NOMO-1 treated with dmso at 0.1 percent for 144 hours (cell line): ENCODE results near the gene DEFB124.
"Not testable (repeated sequence)": the region's sequence is repeated elsewhere in the genome, so short reads cannot be mapped to it uniquely, and the experiment has no call there.

Experiments used
- DNase-seq: peaks from one replicate; lab custom pipeline; 2025; ENCODE audit not compliant: unreplicated experiment; lab: John Stamatoyannopoulos, UW

Gene DEFB124

DNA sequence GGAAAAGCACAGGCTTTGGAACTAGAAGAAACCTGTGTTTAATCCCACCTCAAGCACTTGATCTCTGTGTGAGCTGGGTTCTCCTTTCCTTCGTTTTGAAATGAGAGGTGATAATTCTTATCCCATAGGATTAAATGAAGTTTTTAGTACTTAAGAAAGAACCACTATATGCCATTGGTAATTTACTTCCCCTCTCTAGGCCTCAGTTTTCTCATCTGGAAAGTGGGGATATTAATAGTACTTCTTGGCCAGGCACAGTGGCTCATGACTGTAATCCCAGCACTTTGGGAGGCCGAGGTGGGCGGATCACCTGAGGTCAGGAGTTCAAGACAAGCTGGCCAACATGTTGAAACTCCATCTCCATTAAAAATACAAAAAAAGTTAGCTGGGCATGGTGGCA lies 14.2 kb upstream of the DEFB124 start:
- DNase-seq, result no peak

DNA sequence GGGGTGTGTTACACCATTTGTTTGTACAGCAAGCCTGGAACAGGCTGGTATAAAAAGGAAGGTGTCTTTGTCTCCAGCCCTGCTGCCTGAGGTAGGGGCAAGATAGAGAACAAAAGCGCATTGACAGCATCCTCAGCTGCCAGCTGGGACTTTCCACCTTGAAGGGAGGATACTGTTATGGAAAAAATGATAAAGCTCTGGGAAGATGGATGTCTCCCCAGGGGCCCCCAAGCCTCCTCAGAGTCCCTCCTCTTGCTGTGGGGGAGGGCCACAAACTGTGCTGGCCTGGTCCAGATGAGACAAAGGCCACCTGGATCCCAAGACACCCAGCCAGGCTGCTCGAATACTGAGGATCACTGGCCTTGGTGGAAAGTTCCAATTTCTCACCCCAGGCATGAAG lies 13.2 kb upstream of the DEFB124 start:
- no peak for DNase-seq

DNA sequence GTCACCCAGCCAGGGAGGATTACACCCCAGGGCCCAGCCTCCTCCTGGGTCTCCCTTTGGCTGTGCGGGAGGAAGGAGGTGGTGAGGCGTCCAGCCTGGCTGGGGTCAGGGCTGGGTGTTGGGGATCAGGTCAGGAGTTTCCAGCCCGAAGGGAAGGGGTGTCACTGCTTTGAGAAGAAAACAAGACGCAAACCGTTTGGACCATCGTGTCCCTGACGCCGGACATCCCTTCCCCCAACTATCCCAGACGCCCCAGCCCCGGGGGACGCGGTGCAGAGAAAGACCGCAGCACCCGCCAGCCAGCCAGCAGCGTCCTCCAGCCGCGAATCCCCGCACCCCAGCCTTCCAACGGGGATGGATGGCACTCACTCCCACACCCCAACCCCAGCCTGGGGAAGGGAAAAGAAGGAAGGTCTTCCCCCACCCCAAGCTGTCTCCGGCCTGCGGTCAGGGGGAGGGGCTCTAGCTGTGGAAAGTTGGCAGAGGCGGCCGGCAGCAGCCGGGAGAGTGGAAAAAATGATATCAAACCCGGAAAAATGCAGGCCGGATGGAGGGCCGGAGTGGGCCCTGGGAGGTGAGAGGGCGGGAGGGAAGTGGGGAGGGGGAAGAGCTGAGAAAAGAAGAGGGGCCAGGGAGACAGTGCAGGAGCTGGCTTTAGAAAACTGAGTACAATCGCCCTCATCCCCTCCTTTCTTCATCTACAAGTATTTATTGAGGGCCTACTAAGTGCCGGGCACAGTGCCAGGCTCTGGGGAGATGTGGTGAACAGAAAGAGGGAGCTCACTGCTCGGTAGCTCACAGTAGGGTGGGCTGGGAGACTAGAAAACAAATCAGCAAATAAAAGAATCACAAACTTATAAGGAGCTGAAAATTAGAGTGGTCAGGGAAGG lies 10.8 kb upstream of the DEFB124 start:
- no peak for DNase-seq

DNA sequence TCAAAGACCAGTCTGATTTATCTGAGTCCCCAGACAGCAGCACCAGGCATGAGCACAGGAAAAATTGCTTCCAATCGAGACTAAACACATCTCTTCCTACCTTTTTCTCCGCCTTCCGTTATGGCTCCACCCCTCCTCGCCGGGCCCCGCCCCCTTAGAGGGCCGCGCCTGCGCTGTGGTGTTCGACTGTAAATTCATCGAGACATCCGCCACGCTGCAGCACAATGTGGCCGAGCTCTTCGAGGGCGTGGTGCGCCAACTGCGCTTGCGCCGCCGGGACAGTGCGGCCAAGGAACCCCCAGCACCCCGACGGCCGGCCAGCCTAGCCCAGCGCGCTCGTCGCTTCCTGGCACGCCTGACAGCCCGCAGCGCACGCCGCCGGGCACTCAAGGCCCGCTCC lies 9.1 kb upstream of the DEFB124 start:
- no peak for DNase-seq

DNA sequence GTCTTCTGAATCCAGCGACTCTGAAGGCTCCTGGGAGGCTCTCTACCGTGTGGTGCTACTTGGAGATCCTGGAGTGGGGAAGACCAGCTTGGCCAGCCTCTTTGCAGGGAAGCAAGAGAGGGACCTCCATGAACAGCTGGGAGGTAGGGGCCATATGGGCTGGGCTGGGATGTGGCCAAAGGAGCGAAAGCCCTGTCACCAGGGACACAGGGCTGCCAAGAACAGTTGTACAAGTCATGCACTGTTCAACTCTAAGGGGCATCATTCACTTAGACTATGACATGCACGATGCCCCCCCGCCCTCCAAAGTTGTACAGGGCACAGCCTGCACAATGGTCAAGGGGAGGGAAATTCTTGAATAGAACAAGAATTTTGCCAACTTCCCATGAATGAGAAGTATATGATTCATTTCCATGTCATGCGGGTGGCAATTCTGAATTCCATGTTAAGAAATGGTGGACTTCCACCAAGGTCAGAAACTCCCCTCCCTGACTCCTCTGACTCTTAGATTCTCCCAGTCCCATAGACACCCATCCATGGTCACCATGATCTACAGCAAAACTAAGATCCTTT lies 1.8 kb upstream of the DEFB124 start:
- DNase-seq, result no peak

DNA sequence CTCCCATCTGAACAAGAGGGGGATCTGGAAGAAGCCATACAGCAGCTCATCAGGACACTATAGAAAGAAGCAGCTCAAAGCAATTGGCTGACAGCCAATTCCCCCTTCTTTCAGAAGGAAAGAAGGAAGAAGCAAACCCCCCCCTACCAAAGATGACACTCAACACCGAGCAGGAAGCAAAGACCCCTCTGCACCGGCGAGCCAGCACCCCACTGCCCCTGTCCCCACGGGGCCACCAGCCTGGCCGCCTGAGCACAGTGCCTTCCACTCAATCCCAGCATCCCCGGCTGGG lies 1.3 kb upstream of the DEFB124 start:
- no peak for DNase-seq

DNA sequence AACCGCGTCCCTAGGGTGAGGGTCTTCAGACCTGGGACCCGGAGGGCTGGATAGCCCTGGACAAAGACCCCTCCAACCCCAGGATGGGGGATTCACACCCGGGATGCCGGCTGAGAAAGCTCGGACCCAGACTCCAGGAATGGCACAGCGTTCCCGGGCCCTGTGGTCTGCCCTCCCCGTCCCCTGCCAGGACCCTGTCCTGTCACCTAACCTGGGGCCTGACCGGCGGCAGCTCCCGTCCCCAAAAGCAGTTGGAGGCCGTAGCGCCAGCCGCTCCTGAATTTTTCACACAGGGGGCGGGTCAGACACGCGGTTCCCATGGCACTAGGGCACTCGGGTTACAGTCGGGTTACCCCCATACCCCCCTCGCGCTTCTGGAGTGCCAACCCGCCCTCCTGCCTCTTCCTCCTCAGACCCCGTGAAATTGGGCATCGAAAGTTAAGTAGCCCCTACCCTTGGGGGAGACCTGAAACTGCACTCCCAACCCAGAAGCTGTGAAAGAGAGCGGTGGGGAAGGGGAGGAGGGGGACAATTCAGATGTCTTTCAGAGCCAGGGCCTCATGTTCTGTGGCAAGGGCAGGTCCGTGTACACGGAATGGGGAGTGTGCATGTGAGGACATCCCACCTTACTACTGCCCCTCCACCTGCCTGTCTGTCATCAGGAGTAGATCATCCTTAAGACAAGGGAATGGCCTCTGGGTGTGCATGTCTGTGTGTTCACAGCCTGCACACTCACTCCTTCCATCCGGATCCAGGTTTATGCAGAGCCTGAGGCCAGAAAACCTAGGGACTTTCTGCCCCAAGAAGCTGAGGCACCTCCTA lies 756 bp upstream of the DEFB124 start:
- DNase-seq, result no peak

DNA sequence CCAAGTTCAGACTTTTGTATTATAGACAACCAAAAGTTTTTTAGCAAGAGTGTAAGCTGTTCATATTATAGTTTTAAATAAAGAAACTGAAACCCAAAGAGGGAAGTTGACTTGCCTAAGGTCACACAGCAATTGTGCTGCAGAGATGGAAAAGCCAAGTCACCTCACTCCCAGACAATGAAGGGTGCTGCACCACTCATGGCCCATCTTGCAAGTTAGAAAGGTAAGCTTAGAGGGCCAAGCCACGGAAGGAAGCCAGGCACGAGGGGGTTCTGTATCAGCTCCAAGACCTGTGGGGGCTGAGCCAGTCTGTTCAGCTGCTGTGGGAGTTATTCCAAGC lies 860 bp downstream of the DEFB124 start:
- no peak for DNase-seq

DNA sequence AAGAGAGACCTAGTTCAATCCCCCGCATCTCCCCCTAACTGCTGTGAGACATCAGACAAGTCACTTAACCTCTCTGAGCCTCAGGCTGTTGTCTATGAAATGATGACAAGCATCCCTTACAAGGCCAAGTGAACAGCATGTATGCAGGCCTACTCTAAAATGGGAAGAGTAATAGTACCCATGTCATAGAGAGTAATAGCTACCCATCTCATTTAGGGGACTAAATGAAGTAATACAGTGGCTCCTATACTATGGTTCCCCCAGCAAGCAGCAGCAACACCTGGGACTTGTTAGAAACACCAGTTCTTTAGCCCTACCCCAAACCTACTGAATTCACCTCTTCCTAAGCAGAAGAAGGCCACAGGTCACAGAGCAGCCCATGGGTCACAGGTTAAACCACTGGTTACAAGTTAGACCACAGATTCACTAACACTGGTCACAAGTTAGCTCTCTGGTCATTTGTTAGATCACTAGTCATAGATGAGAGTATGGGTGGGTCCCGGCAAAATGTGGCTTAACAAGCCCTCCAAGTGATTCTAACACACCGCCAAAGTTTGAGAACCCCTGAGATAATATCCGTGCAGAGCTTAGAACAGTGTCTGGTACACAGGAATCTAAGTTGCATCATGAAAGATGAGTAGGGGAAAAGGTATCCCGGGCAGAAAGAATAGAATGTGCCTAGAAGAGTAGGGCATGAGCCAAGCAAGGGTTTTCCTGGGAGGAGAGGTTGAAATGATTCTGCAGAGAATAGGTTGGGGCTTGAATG lies 1.4 kb downstream of the DEFB124 start:
- DNase-seq, result no peak

DNA sequence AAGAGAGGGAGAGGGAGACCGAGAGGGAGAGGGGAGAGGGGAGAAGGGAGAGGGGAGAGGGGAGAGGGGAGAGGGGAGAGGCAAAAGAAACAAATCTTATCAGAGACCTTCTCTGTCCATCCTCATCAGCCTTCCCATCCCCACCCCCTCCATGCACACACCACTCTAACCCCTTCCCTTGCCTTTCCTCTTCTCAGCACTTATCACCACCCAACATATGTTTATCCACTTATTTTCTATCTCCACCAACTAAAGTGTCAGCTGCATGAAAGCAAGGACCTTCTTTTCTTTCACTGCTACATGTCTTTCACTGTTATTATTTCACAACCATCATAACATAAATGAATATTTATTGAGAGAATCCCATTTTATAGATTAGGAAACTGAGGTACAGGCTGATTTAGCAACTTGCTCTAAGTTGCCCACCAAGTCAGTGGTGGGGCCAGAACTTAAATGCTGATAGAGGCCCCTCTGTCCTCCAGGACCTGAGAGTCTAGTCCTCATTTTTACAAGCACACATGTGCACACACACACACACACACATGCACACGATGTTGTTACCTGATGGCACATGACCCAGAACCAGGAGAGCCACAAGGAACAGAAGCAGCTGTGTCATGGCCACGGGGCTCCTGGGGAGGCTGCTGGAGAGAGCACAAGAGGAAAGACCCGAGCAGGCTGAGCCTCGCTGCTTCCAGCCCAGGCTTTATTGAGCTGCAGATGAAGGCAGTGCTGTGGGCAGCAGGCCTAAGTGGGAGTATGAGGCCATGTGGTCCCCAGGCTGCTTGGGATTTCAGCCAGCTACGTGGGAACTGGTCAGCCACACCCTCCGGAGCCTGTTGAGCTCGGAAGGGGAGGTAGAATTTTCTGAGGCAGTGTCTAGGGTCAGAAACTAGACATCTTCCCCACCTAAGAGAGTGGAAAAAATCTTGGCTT lies 2.3 kb downstream of the DEFB124 start:
- no peak for DNase-seq

DNA sequence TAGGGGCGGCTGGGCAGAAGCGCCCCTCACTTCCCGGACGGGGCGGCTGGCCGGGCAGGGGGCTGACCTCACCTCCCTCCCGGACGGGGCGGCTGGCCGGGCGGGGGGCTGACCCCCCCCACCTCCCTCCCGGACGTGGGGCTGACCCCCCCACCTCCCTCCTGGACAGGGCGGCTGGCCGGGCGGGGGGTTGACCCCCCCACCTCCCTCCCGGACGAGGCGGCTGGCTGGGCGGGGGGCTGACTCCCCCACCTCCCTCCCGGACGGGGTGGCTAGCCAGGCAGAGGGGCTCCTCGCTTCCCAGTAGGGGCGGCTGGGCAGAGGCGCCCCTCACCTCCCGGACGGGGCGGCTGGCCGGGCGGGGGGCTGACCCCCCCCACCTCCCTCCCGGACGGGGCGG lies 4.0 kb downstream of the DEFB124 start:
- not testable (repeated sequence) for DNase-seq

DNA sequence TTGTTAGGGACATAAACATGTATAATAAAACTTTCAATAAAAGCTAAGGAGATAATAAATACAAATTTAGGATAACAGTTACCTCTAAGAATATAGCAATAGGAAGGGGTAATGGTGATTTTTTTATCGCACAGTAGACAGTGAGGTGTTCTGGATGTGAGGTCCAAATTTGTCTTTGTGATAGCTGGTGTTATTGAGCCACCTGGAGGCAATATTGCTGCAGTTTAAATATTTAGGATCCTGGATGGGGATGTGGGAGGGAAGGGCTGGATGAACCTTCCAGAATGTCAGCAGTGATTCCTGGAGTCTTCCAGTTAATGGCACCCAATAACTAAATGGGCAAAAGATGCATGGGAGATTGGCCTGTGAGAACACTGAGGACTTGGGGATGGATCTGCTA lies 20.6 kb downstream of the DEFB124 start:
- no peak for DNase-seq

DNA sequence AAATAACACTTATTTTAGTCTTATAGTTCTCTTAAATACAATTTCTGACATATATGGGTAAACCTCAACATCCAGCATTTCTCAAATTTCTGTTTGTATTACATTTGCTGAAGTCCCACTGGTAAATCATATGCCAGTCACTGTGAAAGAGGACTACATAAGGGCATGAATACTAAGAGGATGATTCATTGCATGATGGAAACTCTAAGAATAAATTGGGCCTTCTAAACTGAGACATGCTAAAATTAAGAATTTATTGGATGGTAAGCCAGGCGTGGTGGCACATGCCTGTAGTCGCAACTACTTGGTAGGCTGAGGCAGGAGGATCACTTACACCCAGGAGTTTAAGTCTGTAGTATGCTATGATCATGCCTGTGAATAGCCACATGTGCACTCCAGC lies 22.4 kb downstream of the DEFB124 start:
- no peak for DNase-seq

DNA sequence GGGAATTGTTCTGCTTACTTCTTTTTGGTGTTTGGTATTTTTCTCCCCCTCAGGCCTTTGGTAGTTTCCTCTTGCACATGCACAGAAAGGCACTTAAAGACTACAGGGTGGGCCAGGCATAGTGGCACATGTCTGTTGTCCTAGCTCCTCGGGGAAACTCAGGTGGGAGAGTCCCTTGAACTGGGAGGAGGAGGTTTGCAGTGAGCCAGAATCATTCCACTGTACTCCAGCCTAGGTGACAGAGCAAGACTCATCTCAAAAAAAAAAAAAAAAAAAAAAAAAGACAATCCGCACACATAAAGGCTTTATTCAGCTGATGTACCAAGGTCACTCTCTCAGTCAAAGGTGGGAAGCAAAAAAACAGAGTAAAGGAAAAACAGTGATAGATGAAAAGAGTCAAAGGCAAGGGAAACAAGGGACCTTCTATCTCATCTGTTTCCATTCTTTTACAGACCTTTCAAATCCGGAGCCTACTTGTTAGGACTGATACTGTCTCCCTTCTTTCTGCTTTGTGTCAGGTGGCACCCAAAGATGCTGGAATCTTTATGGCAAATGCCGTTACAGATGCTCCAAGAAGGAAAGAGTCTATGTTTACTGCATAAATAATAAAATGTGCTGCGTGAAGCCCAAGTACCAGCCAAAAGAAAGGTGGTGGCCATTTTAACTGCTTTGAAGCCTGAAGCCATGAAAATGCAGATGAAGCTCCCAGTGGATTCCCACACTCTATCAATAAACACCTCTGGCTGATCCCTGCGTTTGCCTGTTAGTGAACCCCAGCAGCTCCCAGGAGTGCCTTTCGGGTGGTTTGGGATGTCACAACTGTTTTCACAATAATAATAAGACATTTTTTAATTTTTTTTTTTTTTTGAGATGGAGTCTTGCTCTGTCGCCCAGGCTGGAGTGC lies 25.2 kb downstream of the DEFB124 start:
- no peak for DNase-seq

DNA sequence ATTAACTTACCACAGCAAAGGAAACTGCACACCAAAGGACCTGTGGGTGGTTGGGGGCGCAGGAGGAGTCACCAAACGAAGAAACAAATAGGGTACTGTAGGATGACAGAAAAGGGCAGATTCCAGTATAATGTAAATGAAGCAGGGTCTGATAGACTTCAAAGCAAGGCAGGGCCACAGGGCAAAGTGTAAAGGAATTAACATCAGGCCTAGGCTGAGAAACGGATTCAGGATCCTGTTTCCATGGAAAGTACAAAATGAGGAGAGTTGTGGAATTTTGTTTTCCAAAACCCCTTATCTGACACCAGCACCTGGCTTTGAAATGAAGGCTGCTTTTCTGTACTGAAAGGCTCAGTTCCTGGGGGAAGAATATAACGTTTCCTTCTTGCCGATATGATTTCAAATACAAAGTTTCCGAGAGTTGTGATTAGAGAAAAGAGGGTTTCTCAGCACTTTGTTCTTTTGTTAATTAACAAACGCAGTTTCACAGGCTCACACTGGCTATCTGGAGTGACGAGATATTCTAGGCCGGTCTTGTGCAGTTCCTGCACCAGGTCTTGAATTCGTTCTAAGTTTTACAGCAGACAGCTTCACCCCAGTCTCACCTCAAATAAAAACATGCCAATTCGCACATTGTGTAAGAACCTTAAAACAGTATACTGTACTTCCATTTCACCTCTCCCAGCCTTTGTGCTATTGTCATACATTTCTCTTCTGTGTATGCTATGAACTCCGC lies 28.7 kb downstream of the DEFB124 start:
- DNase-seq, result no peak

DNA sequence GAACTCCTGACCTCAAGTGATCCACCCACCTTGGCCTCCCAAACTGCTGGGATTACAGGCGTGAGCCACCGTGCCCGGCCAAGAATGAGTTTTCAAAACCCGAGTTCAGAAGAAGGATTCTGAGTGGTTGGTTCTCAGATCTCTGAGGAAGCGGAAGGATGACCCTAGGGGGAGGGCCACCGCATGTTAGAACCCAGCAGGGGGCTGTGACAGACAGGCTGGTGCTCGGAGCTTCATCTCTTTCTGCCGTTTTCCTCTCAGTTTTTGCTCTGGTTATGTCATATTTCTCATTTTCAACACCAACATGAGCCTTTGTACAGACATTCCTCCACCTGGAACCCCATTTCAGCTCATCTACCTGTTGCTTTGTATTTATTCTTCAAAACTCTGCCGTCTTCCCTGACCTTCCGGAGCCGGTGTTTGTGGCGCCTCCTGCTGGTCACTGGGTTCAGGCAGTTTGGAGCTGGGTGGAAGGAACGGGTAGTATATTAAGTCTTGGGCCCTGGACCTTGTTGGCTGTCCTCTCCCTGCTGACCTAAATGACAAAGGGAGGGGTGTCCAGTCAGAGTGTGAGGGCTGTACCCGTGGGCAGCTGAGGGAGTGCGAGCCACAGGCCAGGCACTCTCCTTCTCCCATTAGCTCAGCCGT lies 34.8 kb downstream of the DEFB124 start, which contains the start of gene DEFB123:
TSS of gene DEFB123 (plus strand) at position 621 of the 648 bp plus-strand sequence. CDS start 67 bp downstream, outside the sequence.
- no peak for DNase-seq

DNA sequence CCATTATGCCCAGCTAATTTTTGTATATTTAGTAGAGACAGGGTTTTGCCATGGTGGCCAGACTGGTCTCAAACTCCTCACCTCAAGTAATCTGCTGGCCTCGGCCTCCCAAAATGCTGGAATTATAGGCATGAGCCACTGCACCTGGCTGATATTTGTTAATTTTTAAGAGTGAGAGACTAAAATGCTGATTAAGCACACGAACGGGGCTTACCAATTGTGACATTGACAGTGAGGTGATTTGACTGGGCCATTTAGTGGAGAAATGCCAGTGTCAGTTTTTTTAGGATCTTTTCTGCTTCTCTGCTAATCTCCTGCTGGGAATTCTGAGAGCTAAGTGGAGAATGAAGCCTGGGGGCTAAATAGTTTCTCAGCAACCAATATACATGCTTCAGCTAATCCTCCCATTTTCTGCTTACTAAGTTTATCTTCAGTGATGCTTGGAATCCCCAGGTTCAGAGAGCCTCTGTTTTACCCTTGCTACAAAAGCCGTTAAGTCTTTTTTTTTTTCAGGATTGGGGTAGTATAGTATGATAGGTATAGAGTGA lies 44.3 kb downstream of the DEFB124 start:
- DNase-seq, result no peak

DNA sequence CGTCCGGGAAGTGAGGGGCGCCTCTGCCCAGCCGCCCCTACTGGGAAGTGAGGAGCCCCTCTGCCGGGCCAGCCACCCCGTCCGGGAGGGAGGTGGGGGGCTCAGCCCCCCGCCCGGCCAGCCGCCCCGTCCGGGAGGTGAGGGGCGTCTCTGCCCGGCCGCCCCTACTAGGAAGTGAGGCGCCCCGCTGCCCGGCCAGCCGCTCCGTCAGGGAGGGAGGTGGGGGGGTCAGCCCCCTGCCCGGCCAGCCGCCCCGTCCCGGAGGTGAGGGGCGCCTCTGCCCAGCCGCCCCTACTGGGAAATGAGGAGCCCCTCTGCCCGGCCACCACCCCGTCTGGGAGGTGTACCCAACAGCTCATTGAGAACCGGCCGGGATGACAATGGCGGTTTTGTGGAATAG lies 47.4 kb downstream of the DEFB124 start:
- not testable (repeated sequence) for DNase-seq
